ENCODE data around the gene GPR75.

The GPR75 gene

GRCh38 chr2:53859206-53860181 is at the start of gene GPR75:
Gene GPR75 (minus strand): TSS chr2:53859967. CDS start chr2:53854756, 5,211 bp downstream.
- no peak for DNase-seq

- DNase-seq = no peak
Observed at GRCh38 chr2:53907582-53907981, 47.8 kb upstream of the GPR75 start.

GRCh38 chr2:53905396-53905795 is 45.6 kb upstream of the GPR75 start:
- DNase-seq = no peak

GRCh38 chr2:53903011-53903410 is 43.2 kb upstream of the GPR75 start:
- no peak for DNase-seq

- DNase-seq = no peak
Observed at GRCh38 chr2:53901192-53901591, 41.4 kb upstream of the GPR75 start.

GRCh38 chr2:53896864-53897263 is 37.1 kb upstream of the GPR75 start:
- DNase-seq = no peak

GRCh38 chr2:53886406-53887280 is 26.9 kb upstream of the GPR75 start:
- DNase-seq = no peak

GRCh38 chr2:53884883-53885282 is 25.1 kb upstream of the GPR75 start:
- DNase-seq = no peak

GRCh38 chr2:53881986-53882385 is 22.2 kb upstream of the GPR75 start:
- no peak for DNase-seq

GRCh38 chr2:53881360-53881759 is 21.6 kb upstream of the GPR75 start:
- no peak for DNase-seq

GRCh38 chr2:53880756-53881155 is 21.0 kb upstream of the GPR75 start:
- DNase-seq = no peak

- no peak for DNase-seq
Observed at GRCh38 chr2:53877556-53877955, 17.8 kb upstream of the GPR75 start.

- DNase-seq = no peak
Observed at GRCh38 chr2:53877112-53877511, 17.3 kb upstream of the GPR75 start.

- DNase-seq = no peak
Observed at GRCh38 chr2:53874401-53874950, 14.7 kb upstream of the GPR75 start.

GRCh38 chr2:53867773-53868172 is 8.0 kb upstream of the GPR75 start:
- no peak for DNase-seq

- no peak for DNase-seq
Observed at GRCh38 chr2:53867169-53867568, 7.4 kb upstream of the GPR75 start.

GRCh38 chr2:53865962-53866361 is 6.2 kb upstream of the GPR75 start:
- DNase-seq = no peak

GRCh38 chr2:53865264-53865663 is 5.5 kb upstream of the GPR75 start:
- DNase-seq = no peak

- DNase-seq = no peak
Observed at GRCh38 chr2:53863538-53864227, 3.9 kb upstream of the GPR75 start.

GRCh38 chr2:53861824-53862223 is 2.1 kb upstream of the GPR75 start:
- no peak for DNase-seq

- DNase-seq = no peak
Observed at GRCh38 chr2:53856272-53856671, 3.5 kb downstream of the GPR75 start.

- DNase-seq = no peak
Observed at GRCh38 chr2:53854678-53855077, 5.1 kb downstream of the GPR75 start.

- no peak for DNase-seq
Observed at GRCh38 chr2:53852532-53852931, 7.2 kb downstream of the GPR75 start.
